SK-N-SH treated with all-trans-retinoic acid at 6 μM for 48 hours (cell line): Measurements from ENCODE around the gene SLC35F5.
"Not testable (repeated sequence)": the region's sequence is repeated elsewhere in the genome, so short reads cannot be mapped to it uniquely, and the experiment has no call there.

Source experiments
- ATAC-seq: fragments of 200-7000 bp; cut with Tn5 transposase; 3 replicates; pipeline ENCODE4 v1.9.1; 2020; ENCODE audit warnings: mild to moderate bottlenecking, moderate library complexity
- ARNTL ChIP-seq: fragments of 450-650 bp; formaldehyde crosslinking; IDR thresholded peaks from 2 replicates; pipeline ENCODE4 v1.5.0; 2020; ENCODE audit warnings: low read depth, mild to moderate bottlenecking, moderate library complexity, borderline replicate concordance
- BACH2 ChIP-seq: fragments of 250-450 bp; sonication (Bioruptor Pico); IDR thresholded peaks from 2 replicates; pipeline ENCODE4 v1.9.0; 2021; ENCODE audit warnings: mild to moderate bottlenecking, borderline replicate concordance
- GLIS3 ChIP-seq: fragments of 250-450 bp; sonication (Bioruptor Pico); IDR thresholded peaks from 2 replicates; pipeline ENCODE4 v1.5.0; 2020; ENCODE audit warnings: mild to moderate bottlenecking, moderate library complexity
- ISL1 ChIP-seq: fragments of 250-450 bp; sonication (Bioruptor Pico); IDR thresholded peaks from 2 replicates; pipeline ENCODE4 v2.1.2; 2022; ENCODE audit warnings: mild to moderate bottlenecking, moderate library complexity
- OSR1 ChIP-seq: fragments of 250-450 bp; sonication (Bioruptor Pico); IDR thresholded peaks from 2 replicates; pipeline ENCODE4 v1.8.0; 2022; ENCODE audit warnings: moderate library complexity, mild to moderate bottlenecking, inconsistent platforms
- PATZ1 ChIP-seq: fragments of 250-450 bp; sonication (Bioruptor Pico); IDR thresholded peaks from 2 replicates; pipeline ENCODE4 v1.8.0; 2020; ENCODE audit warnings: mild to moderate bottlenecking, moderate library complexity, borderline replicate concordance
- POU6F1 ChIP-seq: fragments of 250-450 bp; sonication (Bioruptor Pico); IDR thresholded peaks from 2 replicates; pipeline ENCODE4 v1.8.0; 2021; ENCODE audit warnings: low read depth, mild to moderate bottlenecking, moderate library complexity, borderline replicate concordance
- PPARA ChIP-seq: fragments of 250-450 bp; sonication (Bioruptor Pico); IDR thresholded peaks from 2 replicates; pipeline ENCODE4 v1.5.0; 2020; ENCODE audit warnings: mild to moderate bottlenecking, borderline replicate concordance
- SNAI2 ChIP-seq: fragments of 250-450 bp; sonication (Bioruptor Pico); IDR thresholded peaks from 2 replicates; pipeline ENCODE4 v1.5.0; 2020; ENCODE audit warnings: mild to moderate bottlenecking, moderate library complexity
- TCF4 ChIP-seq: fragments of 250-450 bp; sonication (Bioruptor Pico); IDR thresholded peaks from 2 replicates; pipeline ENCODE4 v1.8.0; 2021; ENCODE audit warnings: mild to moderate bottlenecking, moderate library complexity, borderline replicate concordance
- TOX ChIP-seq: fragments of 250-450 bp; sonication (Bioruptor Pico); IDR thresholded peaks from 2 replicates; pipeline ENCODE4 v1.8.0; 2021; ENCODE audit warnings: mild to moderate bottlenecking, moderate library complexity, borderline replicate concordance
- ZFP3 ChIP-seq: fragments of 250-450 bp; sonication (Bioruptor Pico); IDR thresholded peaks from 2 replicates; pipeline ENCODE4 v1.5.0; 2020; ENCODE audit warnings: mild to moderate bottlenecking, moderate library complexity
- ZFP30 ChIP-seq: fragments of 450-650 bp; formaldehyde crosslinking; IDR thresholded peaks from 2 replicates; pipeline ENCODE4 v1.5.0; 2022; ENCODE audit warnings: mild to moderate bottlenecking, moderate library complexity
- ZNF70 ChIP-seq: fragments of 450-650 bp; formaldehyde crosslinking; IDR thresholded peaks from 2 replicates; pipeline ENCODE4 v1.5.0; 2020; ENCODE audit warnings: mild to moderate bottlenecking, moderate library complexity
- ZNF8 ChIP-seq: fragments of 450-650 bp; formaldehyde crosslinking; IDR thresholded peaks from 2 replicates; pipeline ENCODE4 v1.5.0; 2020; ENCODE audit warnings: mild to moderate bottlenecking, moderate library complexity
- TF ChIP-seq, protein P1 (sequence below): fragments of 250-450 bp; sonication (Bioruptor Pico); IDR thresholded peaks from 2 replicates; pipeline ENCODE4 v1.5.1; 2021; ENCODE audit warnings: mild to moderate bottlenecking, moderate library complexity
- TF ChIP-seq, protein P2 (sequence below): fragments of 250-450 bp; sonication (Bioruptor Pico); IDR thresholded peaks from 2 replicates; pipeline ENCODE4 v1.5.1; 2020; ENCODE audit warnings: low read depth, mild to moderate bottlenecking, moderate library complexity
- TF ChIP-seq, protein P3 (sequence below): fragments of 250-450 bp; sonication (Bioruptor Pico); IDR thresholded peaks from 2 replicates; pipeline ENCODE4 v1.5.0; 2020; ENCODE audit warnings: mild to moderate bottlenecking, moderate library complexity

Gene SLC35F5

GRCh38 chr2:113776949-113777348, 20.5 kb upstream of the SLC35F5 start:
- no peak for ATAC-seq
- TF ChIP-seq, protein P1, sequence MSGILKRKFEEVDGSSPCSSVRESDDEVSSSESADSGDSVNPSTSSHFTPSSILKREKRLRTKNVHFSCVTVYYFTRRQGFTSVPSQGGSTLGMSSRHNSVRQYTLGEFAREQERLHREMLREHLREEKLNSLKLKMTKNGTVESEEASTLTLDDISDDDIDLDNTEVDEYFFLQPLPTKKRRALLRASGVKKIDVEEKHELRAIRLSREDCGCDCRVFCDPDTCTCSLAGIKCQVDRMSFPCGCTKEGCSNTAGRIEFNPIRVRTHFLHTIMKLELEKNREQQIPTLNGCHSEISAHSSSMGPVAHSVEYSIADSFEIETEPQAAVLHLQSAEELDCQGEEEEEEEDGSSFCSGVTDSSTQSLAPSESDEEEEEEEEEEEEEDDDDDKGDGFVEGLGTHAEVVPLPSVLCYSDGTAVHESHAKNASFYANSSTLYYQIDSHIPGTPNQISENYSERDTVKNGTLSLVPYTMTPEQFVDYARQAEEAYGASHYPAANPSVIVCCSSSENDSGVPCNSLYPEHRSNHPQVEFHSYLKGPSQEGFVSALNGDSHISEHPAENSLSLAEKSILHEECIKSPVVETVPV (CRISPR knock-in tag): no peak
- TF ChIP-seq ZFP3 (CRISPR knock-in tag) (no peak), GLIS3 (CRISPR knock-in tag) (no peak), ZFP30 (CRISPR knock-in tag) (no peak), PPARA (CRISPR knock-in tag) (no peak), OSR1 (CRISPR knock-in tag) (no peak), ARNTL (CRISPR knock-in tag) (no peak)
- TF ChIP-seq, protein P2, sequence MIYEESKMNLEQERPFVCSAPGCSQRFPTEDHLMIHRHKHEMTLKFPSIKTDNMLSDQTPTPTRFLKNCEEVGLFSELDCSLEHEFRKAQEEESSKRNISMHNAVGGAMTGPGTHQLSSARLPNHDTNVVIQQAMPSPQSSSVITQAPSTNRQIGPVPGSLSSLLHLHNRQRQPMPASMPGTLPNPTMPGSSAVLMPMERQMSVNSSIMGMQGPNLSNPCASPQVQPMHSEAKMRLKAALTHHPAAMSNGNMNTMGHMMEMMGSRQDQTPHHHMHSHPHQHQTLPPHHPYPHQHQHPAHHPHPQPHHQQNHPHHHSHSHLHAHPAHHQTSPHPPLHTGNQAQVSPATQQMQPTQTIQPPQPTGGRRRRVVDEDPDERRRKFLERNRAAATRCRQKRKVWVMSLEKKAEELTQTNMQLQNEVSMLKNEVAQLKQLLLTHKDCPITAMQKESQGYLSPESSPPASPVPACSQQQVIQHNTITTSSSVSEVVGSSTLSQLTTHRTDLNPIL (CRISPR knock-in tag): no peak
- TF ChIP-seq, protein P3, sequence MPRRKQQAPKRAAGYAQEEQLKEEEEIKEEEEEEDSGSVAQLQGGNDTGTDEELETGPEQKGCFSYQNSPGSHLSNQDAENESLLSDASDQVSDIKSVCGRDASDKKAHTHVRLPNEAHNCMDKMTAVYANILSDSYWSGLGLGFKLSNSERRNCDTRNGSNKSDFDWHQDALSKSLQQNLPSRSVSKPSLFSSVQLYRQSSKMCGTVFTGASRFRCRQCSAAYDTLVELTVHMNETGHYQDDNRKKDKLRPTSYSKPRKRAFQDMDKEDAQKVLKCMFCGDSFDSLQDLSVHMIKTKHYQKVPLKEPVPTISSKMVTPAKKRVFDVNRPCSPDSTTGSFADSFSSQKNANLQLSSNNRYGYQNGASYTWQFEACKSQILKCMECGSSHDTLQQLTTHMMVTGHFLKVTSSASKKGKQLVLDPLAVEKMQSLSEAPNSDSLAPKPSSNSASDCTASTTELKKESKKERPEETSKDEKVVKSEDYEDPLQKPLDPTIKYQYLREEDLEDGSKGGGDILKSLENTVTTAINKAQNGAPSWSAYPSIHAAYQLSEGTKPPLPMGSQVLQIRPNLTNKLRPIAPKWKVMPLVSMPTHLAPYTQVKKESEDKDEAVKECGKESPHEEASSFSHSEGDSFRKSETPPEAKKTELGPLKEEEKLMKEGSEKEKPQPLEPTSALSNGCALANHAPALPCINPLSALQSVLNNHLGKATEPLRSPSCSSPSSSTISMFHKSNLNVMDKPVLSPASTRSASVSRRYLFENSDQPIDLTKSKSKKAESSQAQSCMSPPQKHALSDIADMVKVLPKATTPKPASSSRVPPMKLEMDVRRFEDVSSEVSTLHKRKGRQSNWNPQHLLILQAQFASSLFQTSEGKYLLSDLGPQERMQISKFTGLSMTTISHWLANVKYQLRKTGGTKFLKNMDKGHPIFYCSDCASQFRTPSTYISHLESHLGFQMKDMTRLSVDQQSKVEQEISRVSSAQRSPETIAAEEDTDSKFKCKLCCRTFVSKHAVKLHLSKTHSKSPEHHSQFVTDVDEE: no peak
- TF ChIP-seq, all 23 proteins: peak for 0

DNA sequence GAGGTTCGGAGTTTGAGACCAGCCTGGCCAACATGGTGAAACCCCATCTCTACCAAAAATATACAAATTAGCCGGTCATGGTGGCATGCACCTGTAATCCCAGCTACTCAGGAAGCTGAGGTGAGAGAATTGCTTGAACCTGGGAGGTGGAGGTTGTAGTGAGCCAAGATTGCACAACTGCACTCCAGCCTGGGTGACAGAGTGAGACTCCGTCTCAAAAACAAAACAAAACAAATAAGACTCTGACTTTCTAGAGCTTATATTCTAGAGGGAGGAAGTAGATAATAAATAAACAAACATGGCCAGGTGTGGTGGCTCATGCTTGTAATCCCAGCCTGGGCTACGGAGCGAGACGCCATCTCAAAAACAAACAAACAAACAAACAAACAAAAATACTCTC, 18.2 kb upstream of the SLC35F5 start:
- ATAC-seq: not testable (repeated sequence)

DNA sequence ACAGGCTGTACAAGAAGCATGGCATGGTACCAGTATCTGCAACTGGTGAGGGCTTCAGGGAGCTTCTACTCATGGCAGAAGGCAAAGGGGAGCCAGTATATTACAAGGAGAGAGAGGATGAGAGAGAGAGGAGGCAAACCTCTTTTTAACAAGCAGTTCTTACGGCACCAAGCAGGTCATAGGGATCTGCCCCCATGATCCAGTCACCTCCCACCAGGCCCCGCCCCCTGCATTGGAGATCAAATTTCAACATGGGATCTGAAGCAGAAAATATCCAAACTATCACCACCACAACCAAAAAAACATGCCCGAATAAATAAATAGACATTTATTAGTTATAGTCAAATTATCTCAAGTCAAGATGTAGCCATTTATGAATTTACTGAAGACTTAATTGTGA, 14.5 kb upstream of the SLC35F5 start:
- TF ChIP-seq ZNF70 (no peak), TOX (CRISPR knock-in tag) (no peak), ISL1 (CRISPR knock-in tag) (no peak), POU6F1 (CRISPR knock-in tag) (no peak), BACH2 (CRISPR knock-in tag) (no peak)
- no peak for ATAC-seq

GRCh38 chr2:113769555-113769954, 13.1 kb upstream of the SLC35F5 start:
- ATAC-seq: no peak
- no peak for TF ChIP-seq TCF4
- TF ChIP-seq GLIS3 (CRISPR knock-in tag): no peak
- TF ChIP-seq ZNF8: no peak
- TF ChIP-seq BACH2 (CRISPR knock-in tag): no peak
- TF ChIP-seq ZFP30 (CRISPR knock-in tag): no peak
- no peak for TF ChIP-seq ISL1 (CRISPR knock-in tag)
- no peak for TF ChIP-seq PATZ1 (CRISPR knock-in tag)

DNA sequence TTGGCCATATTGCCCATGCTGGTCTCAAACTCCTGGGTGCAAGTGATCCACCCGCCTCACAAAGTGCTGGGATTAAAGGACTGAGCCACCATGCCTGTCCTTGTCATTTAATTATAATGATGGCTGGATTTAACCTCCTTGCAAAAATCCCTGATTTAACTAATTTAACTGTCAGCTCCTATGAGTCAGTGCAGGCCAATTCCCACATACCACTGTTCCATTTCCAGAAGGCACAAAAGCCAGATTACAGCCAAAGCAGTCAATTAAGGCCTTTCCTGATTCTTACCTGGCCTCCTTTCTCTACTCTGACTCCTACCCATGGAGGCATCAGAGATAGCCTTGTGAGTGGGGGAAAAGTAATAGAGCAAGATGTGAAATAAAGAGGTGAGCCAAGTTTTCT, 12.3 kb upstream of the SLC35F5 start:
- peak; percentile 51 for ATAC-seq
- TF ChIP-seq OSR1 (CRISPR knock-in tag) (no peak), SNAI2 (CRISPR knock-in tag) (no peak), ISL1 (CRISPR knock-in tag) (peak; percentile 31), POU6F1 (CRISPR knock-in tag) (no peak)
- TF ChIP-seq, all 23 proteins: peak for 1
